GM18508 (cell line): Measurements from ENCODE around the gene CDH4.

ENCODE experiments used
- ATAC-seq: cut with Tn5 transposase; IDR thresholded peaks from one replicate; pipeline ENCODE4 v1.9.1; 2021; ENCODE audit warnings: moderate number of reproducible peaks; ENCODE audit not compliant: insufficient read depth, unreplicated experiment

The CDH4 gene

DNA sequence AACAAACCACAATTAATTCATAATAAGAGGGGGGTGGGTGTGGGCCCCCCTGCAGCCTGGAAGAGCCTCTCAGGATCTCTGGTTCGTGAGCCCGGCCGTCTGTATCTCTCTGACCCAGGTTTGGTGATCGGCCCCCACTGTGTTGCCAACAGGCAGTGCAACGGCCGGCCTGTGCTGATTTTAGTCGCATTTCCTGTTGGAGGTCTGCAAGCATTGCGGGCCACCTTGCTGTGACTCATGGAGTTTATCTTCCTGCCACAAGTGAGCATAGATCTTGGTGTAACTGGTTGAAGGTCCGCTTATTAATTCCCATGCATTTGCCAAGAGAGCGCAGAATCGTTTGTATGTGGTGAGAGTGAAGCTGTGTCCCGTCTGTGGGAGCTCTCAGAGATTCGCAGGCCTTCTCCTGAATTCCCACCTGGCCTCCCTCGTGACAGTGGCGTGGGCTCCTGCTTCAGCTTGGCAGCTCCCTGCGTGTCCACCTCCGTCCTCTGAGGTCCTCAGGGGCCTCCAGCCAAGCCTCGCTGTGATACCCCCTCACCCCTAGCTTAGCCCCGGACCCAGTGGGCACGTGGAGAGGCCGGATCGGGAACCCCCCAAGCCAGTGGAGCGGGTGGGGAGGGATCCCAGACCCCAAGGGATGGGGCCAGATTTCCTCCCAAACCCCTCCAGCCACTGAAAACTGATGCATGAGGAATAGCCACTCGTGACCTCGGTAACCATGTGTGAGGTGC lies 269.8 kb downstream of the CDH4 start:
- no peak for ATAC-seq

DNA sequence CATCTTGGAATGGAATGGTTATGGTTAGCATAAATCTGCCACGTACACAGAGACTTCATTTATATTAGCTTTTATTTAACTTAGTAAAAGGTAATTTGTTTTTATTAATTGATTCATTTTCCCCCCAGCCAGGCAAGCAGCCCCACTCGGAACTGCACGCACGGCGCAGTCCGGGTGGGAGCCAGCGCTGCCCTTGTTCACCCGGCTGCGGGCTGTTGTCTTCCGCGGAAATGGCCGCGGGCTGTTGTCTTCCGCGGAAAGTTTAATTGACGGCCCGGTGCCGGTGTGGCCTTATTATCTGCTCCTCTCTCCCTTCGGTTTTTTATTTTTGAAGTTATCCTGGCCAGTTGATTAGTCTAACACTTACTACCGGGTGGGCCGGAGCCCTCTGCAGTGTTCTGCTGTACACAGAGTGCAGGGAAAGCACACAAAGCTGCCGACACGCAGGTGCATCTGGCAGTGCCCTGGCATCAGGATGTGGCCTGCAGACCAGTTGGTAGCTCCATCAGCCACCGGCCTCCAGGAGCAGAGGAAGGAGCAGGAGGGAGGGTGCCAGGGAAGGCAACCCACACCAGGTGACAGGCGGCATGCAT lies 270.5 kb downstream of the CDH4 start:
- no peak for ATAC-seq

DNA sequence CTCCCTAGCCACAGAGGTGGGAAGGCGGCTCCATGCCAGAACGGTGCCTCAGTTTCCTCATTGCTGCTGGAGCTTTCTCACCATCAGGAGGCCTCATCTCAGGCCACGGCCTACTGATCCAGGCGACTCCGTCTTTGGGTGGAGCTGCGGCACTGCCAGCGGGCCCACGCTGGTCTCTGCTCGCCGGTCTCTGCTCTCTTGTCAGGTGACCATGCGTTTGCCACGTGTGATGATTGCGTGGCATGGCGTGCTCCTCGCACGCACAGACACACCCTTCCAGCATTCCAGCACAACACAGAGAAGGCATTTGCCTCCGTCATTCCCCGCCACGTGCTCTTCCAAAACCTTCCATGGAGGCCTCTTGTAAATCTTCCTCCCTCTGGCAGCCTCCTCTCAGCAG lies 271.1 kb downstream of the CDH4 start:
- no peak for ATAC-seq

DNA sequence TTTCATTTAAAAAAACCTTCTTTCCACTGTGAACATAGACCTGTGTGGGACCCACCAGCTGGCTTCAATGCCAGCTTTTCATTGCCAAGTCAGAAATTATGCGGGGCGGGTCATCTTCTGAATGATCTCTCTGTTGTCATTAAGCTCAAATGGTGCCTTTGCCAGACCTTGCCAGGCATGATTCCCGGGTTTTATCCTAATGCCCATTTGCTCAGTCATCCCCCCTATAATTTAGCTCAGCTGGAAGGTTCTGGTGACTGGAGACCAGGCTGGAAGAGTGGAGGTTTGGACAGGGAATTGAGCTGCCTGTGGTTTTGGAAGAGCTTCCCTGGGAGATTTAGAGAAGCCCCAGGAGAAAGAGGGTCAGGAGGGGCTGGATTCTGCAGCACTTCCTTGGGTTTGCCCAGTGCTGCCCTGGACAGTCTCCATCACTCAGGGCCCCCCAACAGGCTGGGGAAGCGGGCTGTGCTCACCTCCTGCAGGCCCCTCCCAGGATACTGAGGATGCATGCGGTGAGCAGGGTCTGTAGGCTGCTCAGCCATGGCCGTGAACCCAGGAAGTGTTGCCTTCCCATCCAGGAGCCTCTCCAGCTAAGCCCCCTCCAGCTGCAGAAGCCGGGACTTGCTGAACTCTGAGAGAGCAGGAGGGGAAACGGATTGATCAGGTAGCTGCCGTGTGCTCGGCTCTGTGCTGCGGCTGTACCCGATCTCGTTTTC lies 273.0 kb downstream of the CDH4 start:
- ATAC-seq, result no peak

DNA sequence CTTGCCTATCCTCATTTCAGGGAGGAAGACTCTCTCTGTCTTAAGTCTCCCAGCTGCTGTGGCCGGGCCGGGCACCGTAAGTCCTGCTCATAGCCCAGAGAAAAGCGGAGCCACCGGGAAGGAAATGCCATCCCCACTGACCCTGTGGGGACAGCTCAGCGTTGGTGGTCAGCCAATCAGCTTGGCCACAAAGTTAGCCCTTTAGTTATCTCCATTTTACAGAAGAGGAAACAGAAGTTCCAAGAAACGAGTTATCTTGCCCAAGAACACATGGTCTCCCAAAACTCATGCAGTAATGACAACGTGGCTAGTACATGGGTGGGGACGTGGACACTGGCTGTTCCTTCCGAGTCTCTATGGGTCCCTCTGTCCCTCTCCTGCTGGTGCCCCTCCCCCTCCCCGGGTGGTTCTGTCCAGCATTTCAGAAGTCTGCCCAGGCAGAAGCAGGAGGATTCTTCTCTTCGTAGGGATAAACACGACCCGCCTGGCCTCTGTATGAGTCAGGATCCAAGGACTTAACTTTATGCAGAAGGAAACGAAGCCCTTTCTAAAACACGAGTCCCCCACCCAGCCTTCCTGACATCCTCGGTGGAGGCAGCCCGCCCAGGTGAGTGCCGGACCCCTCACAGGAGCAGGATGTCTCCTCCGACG lies 273.8 kb downstream of the CDH4 start:
- no peak for ATAC-seq

DNA sequence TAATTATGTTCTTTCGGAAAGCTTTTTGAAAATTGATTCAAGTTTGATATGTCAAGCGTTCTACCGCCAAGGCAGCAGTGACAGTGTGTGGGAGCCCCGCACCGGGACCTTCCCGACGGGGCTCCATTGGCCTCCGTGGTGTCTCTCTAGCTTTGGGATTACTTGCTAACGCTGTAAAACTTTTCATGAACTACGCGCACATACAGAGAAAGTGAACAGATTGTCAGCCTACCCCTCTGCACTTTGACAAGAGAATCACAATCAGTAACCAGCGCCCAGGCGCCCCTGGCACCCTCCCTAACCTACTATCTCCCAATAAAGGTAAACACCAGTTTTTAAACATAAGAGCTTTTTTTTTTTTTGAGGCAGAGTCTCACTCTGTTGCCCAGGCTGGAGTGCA lies 274.8 kb downstream of the CDH4 start:
- ATAC-seq, result no peak

DNA sequence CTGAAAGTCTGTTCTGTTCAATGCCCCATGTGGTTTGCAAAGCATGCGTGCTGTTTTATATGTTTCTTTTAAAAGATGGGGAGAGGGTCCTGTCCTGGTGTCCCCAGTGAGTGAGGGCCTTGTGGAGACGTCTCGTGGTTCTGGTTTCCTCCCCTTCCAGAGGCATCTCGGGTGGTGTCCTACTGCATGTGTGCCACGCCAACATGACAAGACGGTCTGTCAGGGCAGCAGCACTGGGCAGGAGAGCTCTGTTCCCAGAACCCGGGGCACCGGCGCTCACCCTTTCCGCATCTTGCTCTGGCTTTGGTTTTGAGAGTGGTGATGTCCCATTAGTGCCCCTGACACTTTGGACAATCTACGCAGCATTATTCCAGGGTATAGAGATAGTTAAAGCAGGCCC lies 275.6 kb downstream of the CDH4 start:
- ATAC-seq, result no peak

DNA sequence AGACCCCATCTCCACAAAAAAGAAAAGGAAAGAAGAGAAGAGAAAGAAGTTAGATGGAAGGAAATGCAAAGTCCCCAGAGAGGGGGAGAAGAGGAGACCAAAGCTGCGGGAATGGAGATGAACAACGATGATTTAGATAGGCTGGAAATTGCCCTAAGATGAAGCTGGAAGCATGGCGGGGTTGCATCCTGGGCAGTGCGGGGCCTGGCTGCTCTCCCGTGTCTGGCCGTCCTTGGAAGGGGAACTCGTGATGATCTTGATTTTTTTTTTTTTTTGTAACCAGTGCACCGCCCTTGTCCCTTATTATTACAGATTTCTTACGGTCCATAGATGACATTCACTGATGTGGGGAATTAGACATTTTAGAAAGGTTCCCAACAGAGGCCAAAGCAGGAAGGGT lies 276.5 kb downstream of the CDH4 start:
- no peak for ATAC-seq

DNA sequence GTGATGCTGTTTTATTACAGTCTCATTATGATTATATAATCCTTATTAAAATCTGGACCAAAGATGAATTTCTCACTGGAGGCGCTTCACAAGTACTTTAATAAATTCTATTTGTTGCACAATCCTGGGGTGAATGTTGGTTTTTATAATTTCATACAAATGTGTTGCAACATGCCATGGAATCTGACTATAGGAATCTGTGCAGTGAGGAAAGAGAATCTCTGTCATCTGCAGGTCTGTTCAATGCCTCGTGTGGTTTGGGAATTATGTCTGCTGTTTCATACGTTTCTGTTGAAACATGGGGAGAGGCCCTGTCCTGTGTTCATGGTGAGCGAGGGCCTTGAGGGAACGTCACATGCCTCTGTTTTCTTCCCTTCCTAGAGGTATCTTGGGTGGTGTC lies 277.3 kb downstream of the CDH4 start:
- ATAC-seq, result no peak

DNA sequence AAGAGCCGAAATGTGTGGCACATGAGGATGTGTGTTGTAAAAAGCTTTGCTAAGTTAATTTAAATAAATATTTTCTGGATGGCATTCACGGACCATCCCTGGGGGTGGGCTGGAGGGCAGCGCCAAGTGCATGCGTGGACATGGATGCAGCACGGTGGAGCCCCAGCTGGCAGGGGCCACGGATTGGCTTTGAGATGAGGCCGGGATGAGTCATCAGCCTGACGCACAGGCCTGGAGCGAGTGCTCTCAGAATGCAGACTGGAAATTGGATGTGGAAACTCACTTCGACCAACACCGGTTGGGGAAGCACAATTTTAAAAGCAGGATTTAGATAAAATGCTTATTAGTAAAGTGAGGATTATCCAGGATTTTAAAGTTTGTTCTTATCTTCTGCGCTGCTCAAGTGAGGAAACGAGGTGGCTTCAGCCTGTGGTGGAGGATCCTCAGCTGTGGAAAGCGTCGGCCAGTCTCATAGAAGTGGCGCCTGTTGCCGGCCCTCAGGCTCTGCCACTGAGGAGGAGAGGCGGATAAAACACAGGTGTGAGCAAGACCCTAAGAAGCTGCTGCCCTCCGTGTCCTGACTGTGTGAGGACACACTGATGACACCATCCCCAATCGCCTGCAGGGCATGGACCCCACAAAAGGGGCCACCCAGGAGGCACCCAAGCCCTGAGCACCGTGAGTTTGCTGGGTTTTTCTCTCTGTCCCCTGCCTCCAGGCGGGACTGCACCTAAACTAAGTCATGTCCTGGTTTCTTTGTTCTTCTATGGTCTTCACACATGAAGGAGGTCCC lies 279.7 kb downstream of the CDH4 start:
- ATAC-seq, result no peak

DNA sequence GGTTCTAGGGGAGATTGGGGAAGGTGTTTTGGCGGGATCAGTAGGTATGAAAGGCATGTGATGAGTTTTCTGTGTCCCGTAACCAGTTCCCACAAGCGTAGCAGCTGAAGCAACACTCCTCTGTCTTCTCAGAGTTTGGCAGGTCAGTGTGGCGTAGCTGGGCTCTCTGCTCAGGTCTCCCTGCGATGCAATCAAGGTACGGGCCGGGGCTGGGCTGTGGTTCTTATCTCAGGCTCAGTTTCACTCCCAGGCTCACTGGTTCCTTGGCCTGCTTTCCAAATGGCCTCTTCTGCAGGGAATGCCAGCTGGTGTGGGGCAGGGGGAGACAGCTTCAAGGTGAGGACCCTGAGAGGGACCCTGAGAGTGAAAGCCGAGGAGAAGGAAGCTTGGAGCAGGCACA lies 280.7 kb downstream of the CDH4 start:
- ATAC-seq, result no peak

DNA sequence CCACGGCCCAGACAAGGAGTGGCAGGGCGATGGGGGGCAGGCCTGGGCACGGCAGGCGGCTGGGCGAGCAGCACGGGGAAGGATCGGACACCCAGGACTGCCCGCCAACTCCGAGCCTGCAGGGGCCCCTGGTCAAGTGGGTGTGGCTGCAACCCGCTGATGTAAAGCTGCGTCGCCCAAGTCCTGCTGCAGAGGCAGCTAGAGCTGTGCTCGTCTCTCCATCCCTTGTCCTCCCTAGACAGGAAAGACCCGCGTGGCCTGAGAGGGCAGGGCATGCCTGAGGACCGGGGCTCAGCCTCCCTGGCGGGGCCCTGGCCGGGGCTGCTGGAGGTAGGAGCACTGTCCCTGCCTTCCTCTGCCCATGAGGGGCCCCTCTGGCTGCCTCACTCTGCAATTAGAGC lies 281.2 kb downstream of the CDH4 start:
- no peak for ATAC-seq

DNA sequence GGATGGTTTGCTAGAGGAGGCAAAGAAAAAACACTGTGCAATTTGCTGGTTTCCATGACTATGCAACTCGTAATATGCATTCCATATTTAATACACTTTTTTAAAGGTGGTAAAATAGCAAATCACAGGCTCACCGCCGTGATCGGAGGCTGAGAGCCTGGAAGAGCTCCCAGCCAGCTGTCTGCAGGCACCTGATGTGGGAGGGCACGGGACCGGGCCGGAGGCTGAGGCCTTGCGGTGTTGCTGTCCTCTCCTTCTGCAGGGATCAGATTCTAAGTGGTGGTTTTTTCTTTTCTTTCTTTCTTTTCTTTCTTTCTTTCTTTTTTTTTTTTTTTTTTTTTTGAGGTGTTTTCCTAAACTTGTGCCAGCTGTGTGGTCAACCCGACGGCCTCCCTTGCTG lies 282.3 kb downstream of the CDH4 start:
- no peak for ATAC-seq

DNA sequence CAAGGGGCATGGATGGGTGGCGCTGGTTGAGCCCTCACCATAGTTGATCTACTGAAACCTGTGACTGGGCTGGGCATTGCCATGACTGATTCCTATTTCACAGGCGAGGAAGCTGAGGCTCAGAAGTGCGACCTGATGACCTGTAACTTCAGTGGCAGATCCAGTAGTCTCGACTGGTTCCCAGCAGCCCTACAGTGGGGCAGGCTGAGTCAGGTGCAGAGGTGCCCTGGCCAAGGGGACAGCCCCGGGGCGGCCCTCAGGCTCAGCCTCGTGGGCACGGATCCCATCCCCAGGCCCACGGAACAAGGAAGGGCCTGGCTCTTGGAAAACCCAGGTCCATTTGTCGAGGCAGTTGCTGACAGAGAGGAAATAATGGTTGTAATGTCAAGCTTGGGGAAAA lies 283.0 kb downstream of the CDH4 start:
- ATAC-seq, result no peak

DNA sequence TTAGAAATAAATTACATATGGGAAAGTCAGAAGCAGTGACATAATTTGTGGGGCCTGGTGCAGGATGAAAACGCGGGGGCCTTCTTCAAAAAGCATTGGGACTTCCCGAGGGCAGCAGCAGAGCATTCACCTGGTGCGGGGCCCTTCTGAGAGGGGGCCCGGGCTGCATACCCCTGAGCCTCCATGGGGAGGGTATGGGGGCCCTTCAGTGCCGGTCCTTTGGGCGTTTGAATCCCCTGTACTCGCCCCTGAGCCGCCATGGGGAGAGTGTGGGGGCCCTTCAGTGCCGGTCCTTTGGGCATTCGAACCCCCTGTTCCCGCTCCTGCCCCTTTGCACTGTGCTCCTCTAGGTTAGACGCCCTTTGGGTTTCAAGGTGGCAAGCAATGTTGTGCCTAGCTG lies 283.5 kb downstream of the CDH4 start:
- no peak for ATAC-seq

DNA sequence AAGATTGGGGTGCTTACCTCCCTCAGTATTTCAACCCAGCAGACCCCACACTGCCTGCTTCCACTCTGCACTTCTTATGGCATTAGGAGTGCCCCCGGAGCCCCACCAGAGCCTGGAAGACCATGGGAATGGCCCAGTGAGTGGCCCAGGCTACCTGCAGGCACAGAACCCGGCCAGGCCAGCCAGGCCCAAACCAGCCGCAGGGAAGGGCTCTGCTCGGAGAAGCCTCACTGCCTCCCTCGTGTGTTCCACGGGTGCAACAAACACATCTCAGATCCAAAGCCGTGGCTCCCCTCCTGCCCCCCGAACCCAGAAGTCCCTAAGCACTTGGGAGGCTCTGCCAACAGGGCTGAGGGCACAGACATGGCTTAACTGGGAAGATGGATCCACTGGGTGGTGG lies 283.9 kb downstream of the CDH4 start:
- no peak for ATAC-seq

DNA sequence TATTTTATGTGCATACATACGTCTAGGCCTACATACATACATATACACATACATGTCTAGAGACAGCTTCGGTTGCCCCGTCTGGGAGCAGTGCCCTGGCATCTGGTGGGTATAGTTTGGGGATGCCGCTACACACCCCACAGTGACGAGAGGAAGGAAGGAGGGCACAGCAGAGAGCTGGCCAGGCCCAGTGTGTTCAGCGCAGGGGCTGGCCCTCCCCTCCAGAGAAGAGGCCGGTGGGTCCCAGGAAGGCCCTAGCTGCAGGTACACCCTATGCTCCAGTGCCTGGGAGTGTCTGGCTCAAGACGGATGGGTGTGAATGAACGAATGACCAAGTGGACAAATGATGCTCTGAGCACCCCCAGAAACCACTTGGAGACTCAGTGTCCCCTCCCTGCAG lies 284.6 kb downstream of the CDH4 start:
- ATAC-seq, result no peak

DNA sequence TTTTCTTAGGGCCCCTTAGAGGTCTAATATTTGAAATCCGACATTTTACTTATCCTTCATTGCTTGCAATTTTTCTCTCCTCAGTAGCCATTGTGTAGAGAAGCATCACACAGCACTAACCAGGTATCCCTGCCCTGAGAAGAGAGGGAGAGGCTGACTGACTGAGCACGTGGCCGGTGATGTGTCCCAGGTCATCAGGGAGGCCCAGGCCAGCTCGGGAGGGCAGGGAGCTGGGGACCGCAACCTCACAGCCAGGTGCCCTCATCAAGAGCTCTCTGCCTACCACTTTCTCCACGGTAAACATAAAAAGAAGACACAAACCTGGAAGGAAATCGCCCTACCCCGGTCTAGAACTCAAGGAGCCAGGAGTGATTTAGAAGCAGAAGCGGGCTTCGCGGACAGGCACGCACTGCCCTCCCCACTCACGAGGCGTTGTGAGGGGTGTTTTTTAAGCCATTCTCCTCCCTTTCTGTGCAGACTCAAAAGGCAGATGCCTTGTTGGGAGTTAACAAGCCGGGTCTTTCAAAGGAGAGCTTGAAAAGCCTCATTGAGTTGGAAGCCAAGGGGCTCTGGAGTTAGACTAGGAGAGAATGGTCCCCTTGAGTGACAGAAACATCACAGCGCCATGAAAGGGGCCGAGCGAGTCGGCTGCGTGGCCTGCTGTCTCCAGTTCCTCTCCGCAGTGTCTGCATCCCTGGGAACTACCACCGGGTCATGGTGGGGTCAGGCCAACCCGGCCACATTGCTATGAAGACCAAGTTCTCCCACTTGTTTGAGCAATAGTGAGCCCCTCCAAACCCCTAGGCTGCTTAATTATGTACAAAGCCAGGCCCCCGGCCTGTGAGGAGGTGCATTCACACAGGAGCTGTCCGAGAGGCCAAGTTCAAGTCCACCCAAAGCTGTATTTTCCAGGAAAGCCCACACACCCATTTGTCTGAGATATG lies 285.4 kb downstream of the CDH4 start:
- ATAC-seq, result no peak

DNA sequence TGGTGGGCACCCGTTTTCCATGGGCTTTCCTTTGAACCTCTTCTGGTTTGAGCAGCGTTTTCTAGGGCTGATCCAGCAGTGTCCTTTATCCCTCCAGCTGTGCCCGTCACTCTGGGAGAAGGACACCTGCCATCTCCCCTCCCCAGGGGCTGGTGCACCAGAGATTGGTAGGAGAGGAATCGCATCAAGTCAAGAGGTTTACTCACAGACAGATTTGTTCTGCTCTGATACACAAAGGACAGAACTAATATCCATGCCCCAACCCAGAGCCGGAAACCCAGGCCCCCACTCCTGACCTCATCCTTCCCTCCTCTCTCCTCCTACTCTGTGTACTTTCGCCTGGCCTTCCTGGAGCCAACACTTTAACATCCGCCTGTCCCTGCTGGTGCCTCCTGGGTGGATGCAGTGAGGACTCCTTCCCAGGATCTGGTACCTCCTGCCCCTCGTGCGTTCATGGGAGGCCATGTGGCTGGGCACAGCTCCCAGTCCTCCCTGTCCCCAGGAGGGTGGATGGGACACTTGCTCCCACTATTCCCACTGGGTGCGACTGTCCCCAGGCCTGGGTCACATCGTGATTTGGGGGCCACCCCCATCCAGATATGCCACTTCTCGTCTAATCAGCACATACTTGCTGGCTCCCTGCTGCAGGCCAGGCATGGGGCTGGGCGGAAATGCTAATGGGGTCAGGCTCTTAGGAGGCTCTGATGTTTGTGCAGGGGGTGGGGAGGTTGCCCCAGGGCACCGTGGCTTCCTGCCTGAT lies 286.3 kb downstream of the CDH4 start:
- ATAC-seq, result no peak
